GM21367 (cell line): ENCODE data around the gene PNPLA5.

Experiments
- ATAC-seq: cut with Tn5 transposase; IDR thresholded peaks from one replicate; pipeline ENCODE4 v1.9.1; 2021; ENCODE audit not compliant: unreplicated experiment

PNPLA5 gene

GRCh38 chr22:43840431-43840830, 51.4 kb downstream of the PNPLA5 start:
- ATAC-seq = no peak

- ATAC-seq = no peak
These were observed 52.0 kb downstream of the PNPLA5 start for GRCh38 chr22:43839781-43840180.

GRCh38 chr22:43838571-43839307, 53.1 kb downstream of the PNPLA5 start:
- ATAC-seq = no peak

GRCh38 chr22:43838161-43838560, 53.7 kb downstream of the PNPLA5 start:
- ATAC-seq = no peak

- no peak for ATAC-seq
These were observed 54.1 kb downstream of the PNPLA5 start for GRCh38 chr22:43837666-43838065.

GRCh38 chr22:43835736-43836135, 56.1 kb downstream of the PNPLA5 start:
- ATAC-seq = no peak

GRCh38 chr22:43835166-43835565, 56.6 kb downstream of the PNPLA5 start:
- no peak for ATAC-seq

- no peak for ATAC-seq
These were observed 58.2 kb downstream of the PNPLA5 start for GRCh38 chr22:43833286-43834240.

- no peak for ATAC-seq
These were observed 59.2 kb downstream of the PNPLA5 start for GRCh38 chr22:43832393-43833265.

GRCh38 chr22:43831561-43832392, 60.0 kb downstream of the PNPLA5 start:
- ATAC-seq = no peak

- no peak for ATAC-seq
These were observed 60.8 kb downstream of the PNPLA5 start for GRCh38 chr22:43830931-43831560.

GRCh38 chr22:43829904-43830851, 61.6 kb downstream of the PNPLA5 start:
- no peak for ATAC-seq
